SU-DHL-6 (cell line): ENCODE data around the gene TMA7.

Source experiments
- H2AFZ ChIP-seq: fragments of 200-600 bp; sonication (generic); 2 replicates; pipeline ENCODE4 v1.6.1; 2014; ENCODE audit warnings: low read depth, mild to moderate bottlenecking, moderate library complexity, mixed read lengths, antibody characterized with exemption, low read length; ENCODE audit not compliant: severe bottlenecking
- H3F3A ChIP-seq: fragments of 200-600 bp; shearing (Covaris generic); 2 replicates; pipeline ENCODE4 v1.6.0; 2016; ENCODE audit warnings: antibody characterized with exemption, mild to moderate bottlenecking; ENCODE audit not compliant: insufficient read depth
- H3K27ac ChIP-seq: fragments of 200-600 bp; sonication (generic); 2 replicates; pipeline ENCODE4 v1.5.1; 2016; ENCODE audit warnings: low read depth, mild to moderate bottlenecking, low read length, moderate library complexity, mixed read lengths
- H3K27me3 ChIP-seq: fragments of 200-600 bp; sonication (generic), shearing (Covaris generic); 2 replicates; pipeline ENCODE4 v1.6.0; 2014; ENCODE audit warnings: mild to moderate bottlenecking, low read length
- H3K36me3 ChIP-seq: fragments of 200-600 bp; sonication (generic); 2 replicates; pipeline ENCODE4 v1.6.1; 2014; ENCODE audit warnings: mild to moderate bottlenecking, low read length, mixed read lengths
- H3K4me2 ChIP-seq: fragments of 300-600, 200-600 bp; shearing (Covaris generic), sonication (generic); 2 replicates; pipeline ENCODE4 v1.6.0; 2014; ENCODE audit warnings: low read length, low read depth, mild to moderate bottlenecking; ENCODE audit not compliant: poor library complexity, severe bottlenecking
- H3K4me3 ChIP-seq: fragments of 200-600 bp; sonication (generic); 2 replicates; pipeline ENCODE4 v1.5.1; 2014; ENCODE audit warnings: antibody characterized with exemption, low read length, mild to moderate bottlenecking, mixed read lengths; ENCODE audit not compliant: insufficient read depth, poor library complexity, severe bottlenecking
- H3K79me2 ChIP-seq: fragments of 200-600 bp; sonication (generic); 2 replicates; pipeline ENCODE4 v1.6.1; 2014; ENCODE audit warnings: mild to moderate bottlenecking, low read length, moderate library complexity; ENCODE audit not compliant: insufficient read depth
- H3K9ac ChIP-seq: fragments of 200-600 bp; sonication (generic); 2 replicates; pipeline ENCODE4 v1.7.0; 2014; ENCODE audit warnings: mild to moderate bottlenecking, low read length
- H3K9me2 ChIP-seq: fragments of 200-600 bp; sonication (generic); replicated peaks from 2 replicates; pipeline ENCODE4 v1.6.1; 2014; ENCODE audit warnings: low read length; ENCODE audit not compliant: insufficient read depth
- H3K9me3 ChIP-seq: fragments of 200-600 bp; sonication (generic); 2 replicates; pipeline ENCODE4 v1.6.1; 2014; ENCODE audit warnings: low read length, mixed read lengths; ENCODE audit not compliant: insufficient read depth
- H4K20me1 ChIP-seq: fragments of 200-600 bp; sonication (generic); 2 replicates; pipeline ENCODE4 v1.6.1; 2014; ENCODE audit warnings: low read depth, mild to moderate bottlenecking, antibody characterized with exemption, low read length, moderate library complexity, mixed read lengths
- CTCF ChIP-seq: fragments of 200-600 bp; sonication (generic); IDR thresholded peaks from one replicate; pipeline ENCODE4 v1.5.1; 2017; ENCODE audit warnings: antibody characterized with exemption, mild to moderate bottlenecking, low read length, moderate library complexity; ENCODE audit not compliant: insufficient read depth, poor library complexity, severe bottlenecking
- EZH2phosphoT487 ChIP-seq: fragments of 200-600 bp; sonication (generic), shearing (Covaris generic); conservative IDR thresholded peaks from 2 replicates; pipeline ENCODE4 v1.6.1; 2018; ENCODE audit warnings: mild to moderate bottlenecking, antibody characterized with exemption, low read length, moderate library complexity, mixed read lengths

The TMA7 gene

GRCh38 chr3:48403533-48404439 is 36.3 kb upstream of the TMA7 start:
- H3K4me3 ChIP-seq = no peak overlapping the region

GRCh38 chr3:48404440-48405342 is 35.4 kb upstream of the TMA7 start:
- Histone ChIP-seq H3F3A (no peaks in the 10 kb centered on the region), H3K27me3 (no peaks in the 10 kb centered on the region), H3K79me2 (no peaks in the 10 kb centered on the region), H3K4me3 (no peak overlapping the region), H3K27ac (no peak overlapping the region), H3K36me3 (no peaks in the 10 kb centered on the region), H2AFZ (no peak overlapping the region), H3K9ac (no peak overlapping the region), H3K4me2 (no peak overlapping the region), H3K9me2 (no peaks in the 10 kb centered on the region), H3K9me3 (no peaks in the 10 kb centered on the region), H4K20me1 (no peaks in the 10 kb centered on the region)
- no peak for TF ChIP-seq CTCF
- no peak for TF ChIP-seq EZH2phosphoT487

More at GRCh38 chr3:48403533-48404439, 36.3 kb upstream of the TMA7 start:
- Histone ChIP-seq H3K27me3 (no peaks in the 10 kb centered on the region), H3K4me2 (no peak overlapping the region), H3K27ac (no peak overlapping the region), H2AFZ (no peak overlapping the region), H3K9me2 (no peaks in the 10 kb centered on the region), H3K9me3 (no peaks in the 10 kb centered on the region), H4K20me1 (no peaks in the 10 kb centered on the region), H3K36me3 (no peaks in the 10 kb centered on the region), H3K79me2 (no peaks in the 10 kb centered on the region), H3K9ac (no peak overlapping the region), H3F3A (no peaks in the 10 kb centered on the region)
- TF ChIP-seq CTCF = no peak
- TF ChIP-seq EZH2phosphoT487 = no peak

GRCh38 chr3:48405343-48405881 is 34.6 kb upstream of the TMA7 start:
- H3F3A ChIP-seq = no peaks in the 10 kb centered on the region
- no peak overlapping the region for H2AFZ ChIP-seq
- H3K4me2 ChIP-seq = no peak overlapping the region
- H3K9me3 ChIP-seq = no peaks in the 10 kb centered on the region
- no peaks in the 10 kb centered on the region for H3K79me2 ChIP-seq
- TF ChIP-seq CTCF (no peak), EZH2phosphoT487 (no peak)
- no peaks in the 10 kb centered on the region for H4K20me1 ChIP-seq
- no peaks in the 10 kb centered on the region for H3K27me3 ChIP-seq
- no peaks in the 10 kb centered on the region for H3K36me3 ChIP-seq
- no peak overlapping the region for H3K9ac ChIP-seq
- no peak overlapping the region for H3K27ac ChIP-seq
- no peaks in the 10 kb centered on the region for H3K9me2 ChIP-seq
- H3K4me3 ChIP-seq = no peak overlapping the region
